MM.1S (cell line): ENCODE data around the gene ENPP3.

Experiments
- CTCF ChIP-seq: fragments of 300-600 bp; sonication (generic); IDR thresholded peaks from 2 replicates; pipeline ENCODE4 v1.5.1; 2016; ENCODE audit warnings: antibody characterized with exemption, low read length, mixed read lengths
- EZH2phosphoT487 ChIP-seq: fragments of 300-600 bp; sonication (generic); IDR thresholded peaks from 2 replicates; pipeline ENCODE4 v1.6.1; 2018; ENCODE audit warnings: antibody characterized with exemption, low read length

DNA sequence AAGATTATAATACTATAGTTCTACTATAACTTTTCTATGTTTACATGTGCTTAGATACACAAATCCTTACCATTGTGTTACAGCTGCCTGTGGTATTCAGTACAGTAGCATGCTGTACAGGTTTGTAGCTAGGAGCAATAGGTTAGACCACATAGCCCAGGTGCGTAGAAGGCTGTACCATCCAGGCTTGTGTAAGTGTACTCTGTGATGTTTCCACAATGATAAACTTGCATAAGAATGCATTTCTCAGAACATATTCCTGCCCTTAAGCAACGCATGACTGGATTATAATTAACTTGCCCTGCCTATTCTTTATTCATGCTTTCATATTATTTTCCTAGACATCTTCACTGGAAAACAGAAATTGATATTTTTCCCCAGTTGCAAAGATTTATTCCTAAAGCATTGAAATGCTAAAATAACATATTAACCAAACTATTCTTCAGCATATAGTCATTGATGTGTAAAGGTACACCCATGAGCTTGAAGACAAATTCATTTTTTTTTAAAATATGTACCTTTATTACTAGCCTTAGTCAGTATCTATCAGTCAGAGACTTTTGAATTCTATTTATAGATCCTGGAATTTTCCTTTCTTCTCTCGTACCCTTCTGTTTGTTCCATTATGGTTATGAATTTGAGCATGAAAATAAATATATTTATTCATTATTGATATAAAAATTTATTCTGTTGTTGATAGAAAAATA, 80.9 kb downstream of the ENPP3 start:
- TF ChIP-seq CTCF = no peak
- TF ChIP-seq EZH2phosphoT487 = no peak
